Thyroid gland (tissue), 4 donors: ENCODE results near the gene LRBA. TPM values are rescaled to one million over a fixed set of nuclear protein-coding genes. Genes with fewer than 3 reads are reported as not detected.

ENCODE experiments used
- DNase-seq, 2 donors: peaks; one replicate each; pipeline ENCODE4 v3.0.0-alpha.2; 2019
- H3K27ac ChIP-seq, 3 donors: fragments of 200-600 bp; sonication (generic); 1 replicate in 2 of 3; 2 replicates in 1 of 3; pipeline ENCODE4 v1.5.1; 2016 to 2019; ENCODE audit warnings: mild to moderate bottlenecking in 1 of 3, moderate library complexity in 1 of 3
- H3K27me3 ChIP-seq: fragments of 200-600 bp; sonication (generic); one replicate; pipeline ENCODE4 v1.5.1; 2019
- H3K36me3 ChIP-seq, 2 donors: fragments of 200-600 bp; sonication (generic); one replicate each; pipeline ENCODE4 v1.5.1; 2016 to 2019
- H3K4me1 ChIP-seq, 2 donors: fragments of 200-600 bp; sonication (generic); one replicate each; pipeline ENCODE4 v1.5.1; 2017 to 2019
- H3K4me3 ChIP-seq, 3 donors: fragments of 200-600 bp; sonication (generic); replicated peaks in 1 of 3; 1 replicate in 2 of 3; 2 replicates in 1 of 3; pipeline ENCODE4 v1.5.1; 2016; ENCODE audit warnings: mild to moderate bottlenecking in 1 of 3
- H3K9me3 ChIP-seq: fragments of 200-600 bp; sonication (generic); one replicate; pipeline ENCODE4 v1.5.1; 2017
- POLR2A ChIP-seq, 2 donors: fragments of 450-650 bp; IDR thresholded peaks; one replicate each; pipeline ENCODE4 v1.6.1; 2017; ENCODE audit warnings: antibody characterized with exemption in 2 of 2, mild to moderate bottlenecking in 2 of 2, moderate library complexity in 1 of 2
- WGBS, 2 donors: methylation state at CpG; one replicate each; pipeline ENCODE4 v1.1.5; 2017; 5-methylcytosine and 5-hydroxymethylcytosine counted together
- intact Hi-C: fragments of 100-400 bp; cut with DNase I; formaldehyde crosslinking; loops from one replicate; pipeline ENCODE4 v1.15.1; 2023
- total RNA-seq, 4 donors: library from RNA; depleted of rRNA; stranded (reverse); fragments of >200 nt; gene quantifications; one replicate each; pipeline ENCODE4 v1.2.3, GENCODE V29; 2016
- TF ChIP-seq, protein P1 (sequence below), 6 experiments: fragments of 200-600 bp in 3 of 6; fragments of 450-650 bp in 3 of 6; sonication (generic) in 3 of 6; IDR thresholded peaks; one replicate each; pipeline ENCODE4 v1.5.1; 2016 to 2019; ENCODE audit warnings: antibody characterized with exemption in 6 of 6, mild to moderate bottlenecking in 2 of 6, inconsistent platforms in 1 of 6, moderate library complexity in 1 of 6

Gene LRBA
- total RNA-seq, 4 donors from 2014 or later: 98.9 to 127 (median 113) TPM

DNA sequence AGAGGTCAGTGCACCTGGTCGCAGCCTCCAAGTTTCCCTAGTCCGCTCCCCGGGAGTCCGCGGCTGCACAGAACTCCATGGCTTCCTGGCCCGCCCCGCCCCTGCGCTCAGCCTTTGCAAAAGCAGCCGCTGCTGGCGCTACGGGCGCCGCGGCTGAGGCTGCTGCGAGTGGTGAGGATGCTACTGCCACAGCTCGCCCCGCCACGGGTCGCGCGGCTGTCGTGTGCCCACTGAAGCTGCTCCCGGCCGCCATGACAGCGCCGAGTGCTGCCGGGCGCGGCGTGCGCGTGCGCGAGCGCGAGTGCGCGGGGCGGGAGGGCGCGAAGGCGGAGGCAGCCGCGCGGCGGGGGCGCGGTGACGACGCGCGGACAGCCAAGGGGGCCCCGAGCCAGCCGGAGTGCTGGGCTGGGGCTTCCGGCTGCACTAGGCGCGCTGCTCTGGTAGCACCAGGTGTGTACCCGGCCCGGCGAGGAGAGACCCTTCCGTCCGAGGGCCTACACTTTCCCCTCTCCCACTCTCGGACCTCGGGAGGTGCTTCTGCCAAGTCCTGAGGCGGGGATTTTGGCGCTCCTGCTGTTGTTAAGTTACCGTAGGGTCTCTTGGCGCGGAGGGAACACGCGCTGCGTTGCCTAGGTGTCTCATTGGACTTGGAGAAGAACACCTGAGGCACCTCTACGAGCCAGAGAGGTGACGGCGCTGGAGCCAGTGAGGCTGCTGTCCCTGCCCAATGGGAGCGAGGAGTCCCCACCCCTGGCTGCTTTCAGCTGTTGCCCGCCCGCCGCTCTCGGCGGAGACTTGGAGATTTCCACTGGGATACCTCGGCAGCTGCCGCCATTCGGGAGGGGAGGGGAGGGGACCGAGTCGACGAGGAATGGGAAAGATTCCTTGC is 619 bp upstream of the LRBA start:
- peak; percentile 45 to 90 for TF ChIP-seq POLR2A (IDR thresholded peaks at IDR 0.05)
- TF ChIP-seq, protein P1, sequence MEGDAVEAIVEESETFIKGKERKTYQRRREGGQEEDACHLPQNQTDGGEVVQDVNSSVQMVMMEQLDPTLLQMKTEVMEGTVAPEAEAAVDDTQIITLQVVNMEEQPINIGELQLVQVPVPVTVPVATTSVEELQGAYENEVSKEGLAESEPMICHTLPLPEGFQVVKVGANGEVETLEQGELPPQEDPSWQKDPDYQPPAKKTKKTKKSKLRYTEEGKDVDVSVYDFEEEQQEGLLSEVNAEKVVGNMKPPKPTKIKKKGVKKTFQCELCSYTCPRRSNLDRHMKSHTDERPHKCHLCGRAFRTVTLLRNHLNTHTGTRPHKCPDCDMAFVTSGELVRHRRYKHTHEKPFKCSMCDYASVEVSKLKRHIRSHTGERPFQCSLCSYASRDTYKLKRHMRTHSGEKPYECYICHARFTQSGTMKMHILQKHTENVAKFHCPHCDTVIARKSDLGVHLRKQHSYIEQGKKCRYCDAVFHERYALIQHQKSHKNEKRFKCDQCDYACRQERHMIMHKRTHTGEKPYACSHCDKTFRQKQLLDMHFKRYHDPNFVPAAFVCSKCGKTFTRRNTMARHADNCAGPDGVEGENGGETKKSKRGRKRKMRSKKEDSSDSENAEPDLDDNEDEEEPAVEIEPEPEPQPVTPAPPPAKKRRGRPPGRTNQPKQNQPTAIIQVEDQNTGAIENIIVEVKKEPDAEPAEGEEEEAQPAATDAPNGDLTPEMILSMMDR (IDR thresholded peaks at IDR 0.05): no peak
- H3K27ac ChIP-seq: peak overlapping the region; percentile 67 to 99 (median 96)
- DNase-seq: peak; percentile 90 to 92
- H3K27me3 ChIP-seq: no peaks in the 10 kb centered on the region
- H3K36me3 ChIP-seq: no peaks in the 10 kb centered on the region
- peak overlapping the region; percentile 64 to 95 (median 80) for H3K4me3 ChIP-seq
- peaks cover 4 to 8% of the 10 kb centered on the region in 2 donors for H3K4me1 ChIP-seq
- H3K9me3 ChIP-seq: no peaks in the 10 kb centered on the region
- intact Hi-C loops: loop anchor here (10.0 kb wide), 1 partner anchor 79 kb away; the partner anchor contains the start of gene RPS3A
- WGBS, 2 donors: 0% methylated on average over 7 to 25 of the region's 87 CpGs

DNA sequence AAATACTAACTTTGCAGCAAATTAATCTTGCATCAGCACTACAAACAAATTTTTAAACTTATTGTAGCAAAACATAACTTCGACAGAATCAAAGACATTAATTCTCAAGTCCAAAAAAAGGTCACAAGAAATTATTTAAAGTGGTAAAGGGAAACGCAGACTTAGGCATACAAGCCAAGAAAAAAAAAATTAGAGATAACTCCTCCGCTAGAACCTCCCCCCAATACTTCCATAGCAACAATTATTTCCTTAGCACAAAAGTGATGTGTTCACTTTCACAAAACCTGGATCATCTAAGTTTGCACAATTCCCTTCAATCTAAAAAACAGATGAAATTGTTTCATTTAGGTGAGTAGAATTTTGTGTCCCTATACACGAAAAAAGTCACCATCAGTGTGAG is 1.1 kb downstream of the LRBA start:
- 18 to 21% methylated on average over 4 of the region's 4 CpGs for WGBS, 2 donors
- intact Hi-C loops: loop anchor here (10.0 kb wide), 1 partner anchor 81 kb away; the partner anchor contains the start of gene RPS3A
- Histone ChIP-seq H3K4me3 (peak overlapping the region; percentile 43 to 95 (median 80)), H3K4me1 (peaks cover 4 to 8% of the 10 kb centered on the region in 2 donors), H3K9me3 (no peaks in the 10 kb centered on the region), H3K27ac (peak overlapping the region in 2 of 3 donors; percentile 67 to 96), H3K36me3 (no peaks in the 10 kb centered on the region), H3K27me3 (no peaks in the 10 kb centered on the region)
- no peak for TF ChIP-seq POLR2A (IDR thresholded peaks at IDR 0.05)
- TF ChIP-seq, protein P1 (IDR thresholded peaks at IDR 0.05): no peak
- no peak for DNase-seq

DNA sequence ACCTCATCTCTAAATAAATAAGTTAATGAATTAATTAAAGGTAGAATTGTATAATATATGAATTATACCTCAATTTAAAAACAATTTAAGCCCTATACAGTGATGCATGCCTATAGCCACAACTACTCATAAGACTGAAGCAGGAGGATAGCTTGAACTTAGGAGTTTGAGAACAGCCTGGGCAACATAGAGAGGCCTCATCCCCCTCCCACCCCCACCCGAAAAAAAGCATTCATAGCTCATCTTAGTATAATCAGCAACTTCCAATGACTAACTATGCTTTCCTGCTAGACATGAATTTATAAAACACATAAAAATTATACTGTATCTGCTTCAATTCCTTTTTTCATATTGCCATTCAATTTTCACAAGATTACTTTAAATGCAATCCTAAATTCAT is 1.6 kb downstream of the LRBA start:
- WGBS, 2 donors: 10 to 30% methylated on average over 1 of the region's 1 CpG
- no peak for DNase-seq
- no peaks in the 10 kb centered on the region for H3K36me3 ChIP-seq
- peaks cover 4 to 8% of the 10 kb centered on the region in 2 donors for H3K4me1 ChIP-seq
- intact Hi-C loops: loop anchor here (10.0 kb wide), 1 partner anchor 81 kb away; the partner anchor contains the start of gene RPS3A
- H3K27me3 ChIP-seq: no peaks in the 10 kb centered on the region
- no peaks in the 10 kb centered on the region for H3K9me3 ChIP-seq
- H3K27ac ChIP-seq: no peak overlapping the region
- no peak for TF ChIP-seq POLR2A (IDR thresholded peaks at IDR 0.05)
- TF ChIP-seq, protein P1 (IDR thresholded peaks at IDR 0.05): no peak
- peak overlapping the region in 1 of 3 donors; percentile 95 for H3K4me3 ChIP-seq

DNA sequence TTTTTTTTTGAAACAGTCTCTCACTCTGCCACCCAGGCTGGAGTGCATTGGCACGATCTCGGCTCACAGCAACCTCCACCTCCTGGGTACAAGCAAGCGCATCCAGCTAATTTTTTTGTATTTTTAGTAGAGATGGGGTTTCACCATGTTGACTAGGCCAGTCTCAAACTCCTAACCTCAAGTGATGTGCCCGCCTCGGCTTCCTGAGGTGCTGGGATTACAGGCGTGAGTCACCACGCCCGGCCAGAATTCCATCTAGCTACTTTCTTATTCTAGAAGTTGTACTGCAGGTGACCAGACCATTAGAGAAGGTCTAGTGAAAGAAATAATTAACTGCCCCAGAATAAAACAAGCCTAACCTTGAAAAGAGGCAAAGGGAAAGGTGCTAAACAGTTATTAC is 2.3 kb downstream of the LRBA start:
- 36 to 47% methylated on average over 8 of the region's 8 CpGs for WGBS, 2 donors
- TF ChIP-seq POLR2A (IDR thresholded peaks at IDR 0.05): no peak
- TF ChIP-seq, protein P1 (IDR thresholded peaks at IDR 0.05): no peak
- peak overlapping the region in 1 of 3 donors; percentile 13 for H3K4me3 ChIP-seq
- DNase-seq: peak; percentile 13 to 25
- peaks cover 4 to 8% of the 10 kb centered on the region in 2 donors for H3K4me1 ChIP-seq
- H3K36me3 ChIP-seq: no peaks in the 10 kb centered on the region
- H3K27ac ChIP-seq: no peak overlapping the region
- intact Hi-C loops: loop anchor here (10.0 kb wide), 1 partner anchor 82 kb away; the partner anchor contains the start of gene RPS3A
- no peaks in the 10 kb centered on the region for H3K27me3 ChIP-seq
- H3K9me3 ChIP-seq: no peaks in the 10 kb centered on the region

DNA sequence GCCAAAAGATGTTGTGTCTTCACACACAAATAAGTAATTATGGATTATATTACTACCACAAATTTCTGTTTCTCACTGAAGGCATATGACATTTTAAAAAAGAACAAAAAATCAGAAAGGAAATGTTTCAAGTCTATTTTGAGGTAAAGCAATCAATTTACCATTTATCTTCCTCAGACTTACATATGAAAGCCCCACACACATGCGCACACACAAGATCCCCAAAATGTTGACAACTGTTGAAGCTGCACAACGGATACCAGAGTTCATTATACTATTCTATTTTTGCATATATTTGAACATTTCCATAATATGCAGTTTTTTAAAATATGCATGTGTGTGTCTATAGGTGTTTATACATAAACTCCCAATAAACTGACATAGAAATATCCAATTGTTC is 2.7 kb downstream of the LRBA start:
- Histone ChIP-seq H3K36me3 (no peaks in the 10 kb centered on the region), H3K9me3 (no peaks in the 10 kb centered on the region), H3K27ac (no peak overlapping the region), H3K27me3 (no peaks in the 10 kb centered on the region), H3K4me1 (peaks cover 4 to 8% of the 10 kb centered on the region in 2 donors), H3K4me3 (peak overlapping the region in 1 of 3 donors; percentile 13)
- 84 to 87% methylated on average over 2 of the region's 2 CpGs for WGBS, 2 donors
- DNase-seq: no peak
- intact Hi-C loops: loop anchor here (10.0 kb wide), 1 partner anchor 82 kb away; the partner anchor contains the start of gene RPS3A
- TF ChIP-seq, protein P1 (IDR thresholded peaks at IDR 0.05): no peak
- TF ChIP-seq POLR2A (IDR thresholded peaks at IDR 0.05): no peak
